ENCODE data around the gene SRXN1.
A peak's percentile ranks its signal among the peaks of the same experiment; 100 is the strongest.

The SRXN1 gene

DNA sequence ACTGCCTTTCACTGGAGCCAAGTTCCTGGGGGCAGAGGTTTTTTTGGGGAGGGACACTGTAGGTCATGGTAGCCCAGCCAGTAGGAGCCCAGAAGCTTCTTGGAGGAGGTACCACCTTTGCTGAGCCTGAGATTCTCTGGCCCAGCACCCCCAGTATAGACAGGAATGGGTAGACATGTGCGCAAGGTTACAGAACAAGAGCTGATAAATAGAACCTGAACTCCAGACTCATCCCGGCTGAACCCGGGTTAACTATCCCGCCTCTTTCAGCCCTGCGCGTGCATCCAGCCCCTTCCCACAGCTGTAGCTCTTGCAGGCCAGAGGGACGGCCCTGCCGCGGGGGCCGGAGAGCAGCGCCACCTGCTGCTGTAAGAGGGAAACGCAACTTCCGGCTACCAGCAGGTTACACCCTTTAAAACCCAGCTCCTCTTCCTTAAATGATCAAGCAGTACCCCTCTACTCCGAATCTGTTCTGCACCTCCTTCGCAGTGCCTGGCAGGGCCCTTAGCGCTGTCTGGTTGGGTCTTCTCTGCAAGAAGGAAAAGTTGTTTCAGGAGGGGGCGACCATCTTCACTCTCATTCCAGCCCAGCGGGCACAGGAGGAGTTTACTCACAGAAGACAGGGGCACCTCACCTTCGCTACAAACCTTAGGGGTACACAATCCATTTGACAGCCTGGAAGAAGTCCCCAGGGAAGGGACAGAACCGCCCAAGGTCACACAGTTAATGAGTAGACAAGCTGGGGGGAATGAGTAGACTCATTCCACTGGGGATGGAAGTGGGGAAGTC, 7.5 kb downstream of the SRXN1 start (continued):
- TF ChIP-seq, protein P1, sequence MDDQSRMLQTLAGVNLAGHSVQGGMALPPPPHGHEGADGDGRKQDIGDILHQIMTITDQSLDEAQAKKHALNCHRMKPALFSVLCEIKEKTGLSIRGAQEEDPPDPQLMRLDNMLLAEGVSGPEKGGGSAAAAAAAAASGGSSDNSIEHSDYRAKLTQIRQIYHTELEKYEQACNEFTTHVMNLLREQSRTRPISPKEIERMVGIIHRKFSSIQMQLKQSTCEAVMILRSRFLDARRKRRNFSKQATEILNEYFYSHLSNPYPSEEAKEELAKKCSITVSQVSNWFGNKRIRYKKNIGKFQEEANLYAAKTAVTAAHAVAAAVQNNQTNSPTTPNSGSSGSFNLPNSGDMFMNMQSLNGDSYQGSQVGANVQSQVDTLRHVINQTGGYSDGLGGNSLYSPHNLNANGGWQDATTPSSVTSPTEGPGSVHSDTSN (CRISPR knock-in tag; IDR thresholded peaks at IDR 0.05): no peak
- TF ChIP-seq, protein P2, sequence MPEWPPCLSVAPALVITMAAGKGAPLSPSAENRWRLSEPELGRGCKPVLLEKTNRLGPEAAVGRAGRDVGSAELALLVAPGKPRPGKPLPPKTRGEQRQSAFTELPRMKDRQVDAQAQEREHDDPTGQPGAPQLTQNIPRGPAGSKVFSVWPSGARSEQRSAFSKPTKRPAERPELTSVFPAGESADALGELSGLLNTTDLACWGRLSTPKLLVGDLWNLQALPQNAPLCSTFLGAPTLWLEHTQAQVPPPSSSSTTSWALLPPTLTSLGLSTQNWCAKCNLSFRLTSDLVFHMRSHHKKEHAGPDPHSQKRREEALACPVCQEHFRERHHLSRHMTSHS (tag by site-specific recombination; IDR thresholded peaks at IDR 0.05): no peak
- TF ChIP-seq ZBTB8A (tag by site-specific recombination; IDR thresholded peaks at IDR 0.05) (peak; percentile 81), ZNF157 (tag by site-specific recombination; IDR thresholded peaks at IDR 0.05) (no peak), ZNF169 (tag by site-specific recombination; IDR thresholded peaks at IDR 0.05) (no peak), SCRT2 (tag by site-specific recombination; IDR thresholded peaks at IDR 0.05) (no peak), ZNF391 (tag by site-specific recombination; IDR thresholded peaks at IDR 0.05; ENCODE audit: borderline replicate concordance, low read depth) (no peak), ZNF654 (tag by site-specific recombination; IDR thresholded peaks at IDR 0.05; ENCODE audit: low read depth) (peak; percentile 88), ZNF140 (tag by site-specific recombination; IDR thresholded peaks at IDR 0.05) (no peak), ZNF785 (tag by site-specific recombination; IDR thresholded peaks at IDR 0.05) (no peak), ZBTB1 (tag by site-specific recombination; IDR thresholded peaks at IDR 0.05) (no peak)
- TF ChIP-seq, protein P3, sequence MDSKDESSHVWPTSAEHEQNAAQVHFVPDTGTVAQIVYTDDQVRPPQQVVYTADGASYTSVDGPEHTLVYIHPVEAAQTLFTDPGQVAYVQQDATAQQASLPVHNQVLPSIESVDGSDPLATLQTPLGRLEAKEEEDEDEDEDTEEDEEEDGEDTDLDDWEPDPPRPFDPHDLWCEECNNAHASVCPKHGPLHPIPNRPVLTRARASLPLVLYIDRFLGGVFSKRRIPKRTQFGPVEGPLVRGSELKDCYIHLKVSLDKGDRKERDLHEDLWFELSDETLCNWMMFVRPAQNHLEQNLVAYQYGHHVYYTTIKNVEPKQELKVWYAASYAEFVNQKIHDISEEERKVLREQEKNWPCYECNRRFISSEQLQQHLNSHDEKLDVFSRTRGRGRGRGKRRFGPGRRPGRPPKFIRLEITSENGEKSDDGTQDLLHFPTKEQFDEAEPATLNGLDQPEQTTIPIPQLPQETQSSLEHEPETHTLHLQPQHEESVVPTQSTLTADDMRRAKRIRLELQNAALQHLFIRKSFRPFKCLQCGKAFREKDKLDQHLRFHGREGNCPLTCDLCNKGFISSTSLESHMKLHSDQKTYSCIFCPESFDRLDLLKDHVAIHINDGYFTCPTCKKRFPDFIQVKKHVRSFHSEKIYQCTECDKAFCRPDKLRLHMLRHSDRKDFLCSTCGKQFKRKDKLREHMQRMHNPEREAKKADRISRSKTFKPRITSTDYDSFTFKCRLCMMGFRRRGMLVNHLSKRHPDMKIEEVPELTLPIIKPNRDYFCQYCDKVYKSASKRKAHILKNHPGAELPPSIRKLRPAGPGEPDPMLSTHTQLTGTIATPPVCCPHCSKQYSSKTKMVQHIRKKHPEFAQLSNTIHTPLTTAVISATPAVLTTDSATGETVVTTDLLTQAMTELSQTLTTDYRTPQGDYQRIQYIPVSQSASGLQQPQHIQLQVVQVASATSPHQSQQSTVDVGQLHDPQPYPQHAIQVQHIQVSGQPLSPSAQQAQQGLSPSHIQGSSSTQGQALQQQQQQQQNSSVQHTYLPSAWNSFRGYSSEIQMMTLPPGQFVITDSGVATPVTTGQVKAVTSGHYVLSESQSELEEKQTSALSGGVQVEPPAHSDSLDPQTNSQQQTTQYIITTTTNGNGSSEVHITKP (tag by site-specific recombination; IDR thresholded peaks at IDR 0.05): peak; percentile 29; the same call in 1 of the 2 replicates

DNA sequence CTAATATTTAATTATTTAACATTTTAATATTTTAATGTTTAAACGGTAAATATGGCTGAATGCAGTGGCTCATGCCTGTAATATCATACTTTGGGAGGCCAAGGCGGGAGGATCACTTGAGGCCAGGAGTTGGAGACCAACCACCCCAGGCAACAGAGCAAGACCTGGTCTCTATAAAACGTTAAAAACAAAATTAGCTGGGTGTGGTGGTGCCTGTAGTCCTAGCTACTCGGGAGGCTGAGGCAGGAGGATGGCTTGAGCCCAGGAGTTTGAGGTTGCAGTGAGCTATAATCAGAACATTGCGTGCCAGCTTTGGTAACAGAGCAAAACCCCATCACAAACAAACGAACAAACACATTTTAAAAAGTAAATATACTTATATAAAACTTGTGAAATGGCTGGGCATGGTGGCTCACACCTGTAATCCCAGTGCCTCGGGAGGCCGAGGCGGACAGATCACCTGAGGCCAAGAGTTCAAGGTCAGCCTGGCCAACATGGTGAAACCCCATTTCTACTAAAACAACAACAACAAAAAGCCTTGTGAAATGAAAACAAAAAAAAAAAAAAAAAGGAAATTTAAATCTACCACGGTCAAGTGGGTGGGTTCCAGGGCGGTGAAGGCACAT, 8.2 kb downstream of the SRXN1 start:
- ChIA-PET CTCF (interaction anchor here (0.5 to 4.1 kb wide), 56 partner anchors 9 to 1630 kb away, joined by 3 to 130 read pairs (median 5); partner anchors contain the start of genes CSNK2A1, TCF15 and TRIB3), POLR2A (interaction anchor here (0.7 to 1.4 kb wide), 6 partner anchors 42 to 264 kb away, joined by 3 to 8 read pairs (median 4); partner anchors contain the start of genes CSNK2A1 and TRIB3)
- Histone ChIP-seq H3K36me3 (ENCODE audit: control insufficient read depth in 2 of 2, insufficient read depth in 1 of 2, low read length in 2 of 2) (peaks cover 5 to 31% of the 10 kb centered on the region in 2 experiments; a peak in 2 of 3 replicates), H3K27ac (ENCODE audit: extremely low read depth, low read depth, low read length) (no peak overlapping the region), H3K9me3 (ENCODE audit: control insufficient read depth, insufficient read depth, low read depth, low read length) (no peaks in the 10 kb centered on the region), H3K4me1 (ENCODE audit: control insufficient read depth, insufficient read depth, low read length) (no peaks in the 10 kb centered on the region), H3K4me3 (ENCODE audit: low read depth, low read length) (no peak overlapping the region)
- TF ChIP-seq ZNF530 (tag by site-specific recombination; IDR thresholded peaks at IDR 0.05; ENCODE audit: low read depth) (no peak), ZNF24 (tag by site-specific recombination; IDR thresholded peaks at IDR 0.05) (no peak), ZNF776 (tag by site-specific recombination; IDR thresholded peaks at IDR 0.05; ENCODE audit: borderline replicate concordance) (no peak), ZNF112 (tag by site-specific recombination; IDR thresholded peaks at IDR 0.05) (no peak), ZNF707 (tag by site-specific recombination; IDR thresholded peaks at IDR 0.05) (no peak), ZNF658 (tag by site-specific recombination; IDR thresholded peaks at IDR 0.05) (no peak), ZNF677 (tag by site-specific recombination; IDR thresholded peaks at IDR 0.05) (no peak), ZNF335 (tag by site-specific recombination; conservative IDR thresholded peaks at IDR 0.05) (no peak), ZNF837 (tag by site-specific recombination; IDR thresholded peaks at IDR 0.05) (no peak), ZNF48 (tag by site-specific recombination; IDR thresholded peaks at IDR 0.05) (no peak), ZNF501 (tag by site-specific recombination; IDR thresholded peaks at IDR 0.05) (no peak), ZNF785 (tag by site-specific recombination; IDR thresholded peaks at IDR 0.05) (no peak), ZNF132 (tag by site-specific recombination; IDR thresholded peaks at IDR 0.05; ENCODE audit: borderline replicate concordance) (no peak)
- TF ChIP-seq, protein P4, sequence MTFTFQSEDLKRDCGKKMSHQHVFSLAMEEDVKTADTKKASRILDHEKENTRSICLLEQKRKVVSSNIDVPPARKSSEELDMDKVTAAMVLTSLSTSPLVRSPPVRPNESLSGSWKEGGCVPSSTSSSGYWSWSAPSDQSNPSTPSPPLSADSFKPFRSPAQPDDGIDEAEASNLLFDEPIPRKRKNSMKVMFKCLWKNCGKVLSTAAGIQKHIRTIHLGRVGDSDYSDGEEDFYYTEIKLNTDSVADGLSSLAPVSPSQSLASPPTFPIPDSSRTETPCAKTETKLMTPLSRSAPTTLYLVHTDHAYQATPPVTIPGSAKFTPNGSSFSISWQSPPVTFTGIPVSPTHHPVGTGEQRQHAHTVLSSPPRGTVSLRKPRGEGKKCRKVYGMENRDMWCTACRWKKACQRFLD (tag by site-specific recombination; IDR thresholded peaks at IDR 0.05): no peak

Data from HEK293 (cell line).